Stomach (tissue), 19 donors: ENCODE measurements around the gene FKBP3. TPM values are rescaled to one million over a fixed set of nuclear protein-coding genes. Genes with fewer than 3 reads are reported as not detected.

ENCODE experiments used
- DNase-seq, 2 donors: peaks; one replicate each; pipeline versions ENCODE4 v3.0.0 to v3.0.0-alpha.2; 2013 to 2019
- H3K27ac ChIP-seq, 5 donors: fragments of 200-600 bp in 4 of 5; sonication (generic) in 4 of 5; one replicate each; pipeline ENCODE4 v1.5.1; 2013 to 2019; ENCODE audit warnings: mild to moderate bottlenecking in 1 of 5, moderate library complexity in 1 of 5
- H3K27me3 ChIP-seq, 3 donors: fragments of 200-600 bp; sonication (generic); one replicate each; pipeline ENCODE4 v1.5.1; 2017 to 2019; ENCODE audit warnings: mixed run types in 1 of 3
- H3K36me3 ChIP-seq, 4 donors: fragments of 200-600 bp; sonication (generic); 1 replicate in 3 of 4; 2 replicates in 1 of 4; pipeline ENCODE4 v1.5.1; 2016 to 2019
- H3K4me1 ChIP-seq, 4 donors: fragments of 200-600 bp; sonication (generic); one replicate each; pipeline ENCODE4 v1.5.1; 2016 to 2019
- H3K4me3 ChIP-seq, 4 donors: fragments of 200-600 bp; sonication (generic) in 3 of 4; one replicate each; pipeline ENCODE4 v1.5.1; 2016 to 2019; ENCODE audit warnings: mild to moderate bottlenecking in 1 of 4
- H3K9me3 ChIP-seq, 4 donors: fragments of 200-600 bp; sonication (generic); one replicate each; pipeline ENCODE4 v1.5.1; 2016 to 2019
- CTCF ChIP-seq, 7 experiments: fragments of 450-650 bp in 4 of 7; fragments of 200-600 bp in 3 of 7; sonication (generic) in 3 of 7; IDR thresholded peaks; one replicate each; pipeline ENCODE4 v1.5.1; 2016 to 2019; ENCODE audit warnings: antibody characterized with exemption in 7 of 7, control low read depth in 2 of 7, mild to moderate bottlenecking in 1 of 7
- EP300 ChIP-seq: sonication (generic); formaldehyde crosslinking; IDR thresholded peaks from one replicate; pipeline ENCODE4 v1.6.1; 2017; ENCODE audit warnings: antibody characterized with exemption
- POLR2A ChIP-seq, 4 donors: fragments of 450-650 bp; IDR thresholded peaks; one replicate each; pipeline ENCODE4 v1.6.1; 2016; ENCODE audit warnings: antibody characterized with exemption in 4 of 4, control low read depth in 2 of 4, mild to moderate bottlenecking in 1 of 4, moderate library complexity in 1 of 4
- POLR2AphosphoS5 ChIP-seq, 3 donors: sonication (generic); formaldehyde crosslinking; IDR thresholded peaks; one replicate each; pipeline ENCODE4 v1.6.1; 2016; ENCODE audit warnings: antibody characterized with exemption in 3 of 3
- whole genome bisulfite sequencing, 5 donors: extraction: QIAGEN DNeasy Blood & Tissue Kit in 3 of 5; methylation state at CpG; one replicate each; pipeline versions ENCODE4 v1.1.5 to v1.1.7; 2013 to 2018; 5-methylcytosine and 5-hydroxymethylcytosine counted together
- intact Hi-C: fragments of 100-400 bp; cut with DNase I; formaldehyde crosslinking; loops from one replicate; pipeline ENCODE4 v1.15.1; 2023; ENCODE audit warnings: low total_unique reads
- long read RNA-seq, 10 donors: transcript quantifications; one replicate each; lab custom pipeline, GENCODE V29; 2026
- polyA plus RNA-seq, 3 donors: library from polyadenylated mRNA; stranded (reverse); fragments of 200-250 nt; gene quantifications; one replicate each; pipeline ENCODE4 v1.2.3, GENCODE V29; 2013
- total RNA-seq, 5 donors: library from RNA; depleted of rRNA; stranded (reverse); fragments of >200 nt; gene quantifications; one replicate each; pipeline versions ENCODE4 v1.1.0 to v1.2.3, GENCODE V29; 2014 to 2016
- donor health status: healthy with polysubstance abuse.
- donor health status: Bipolar disorder and iron deficiency.
- donor health status: healthy.

Gene FKBP3
- total RNA-seq (10 to 100 TPM in 3 of 5 donors, 1 to 10 TPM in 1, under 1 TPM in 1; 0.58 to 43.3 (median 28.4) TPM), polyA plus RNA-seq (10 to 100 TPM; 66.3 to 81.3 (median 80.2) TPM)
- long read RNA-seq, donor 1, transcript FKBP3-202 (7 exons, 1,346 nt): major isoform, 8 of 13 reads
- long read RNA-seq, donor 1, partial matches to known transcripts: 5 of 13 reads
- long read RNA-seq, donor 1, other reads (novel, unspliced or antisense): 0 of 13 reads
- long read RNA-seq, donor 2, transcript FKBP3-202 (7 exons, 1,346 nt): major isoform, 21 of 31 reads
- long read RNA-seq, donor 2, partial matches to known transcripts: 7 of 31 reads
- long read RNA-seq, donor 2, other reads (novel, unspliced or antisense): 0 of 31 reads
- long read RNA-seq, donor 3, transcript FKBP3-202 (7 exons, 1,346 nt): major isoform, 20 of 31 reads
- long read RNA-seq, donor 3, partial matches to known transcripts: 11 of 31 reads
- long read RNA-seq, donor 3, other reads (novel, unspliced or antisense): 0 of 31 reads
- long read RNA-seq, donor 4, partial matches to known transcripts: 0 of 3 reads
- long read RNA-seq, donor 4, other reads (novel, unspliced or antisense): 0 of 3 reads
- long read RNA-seq, donor 5, transcript FKBP3-202 (7 exons, 1,346 nt): major isoform, 26 of 45 reads
- long read RNA-seq, donor 5, partial matches to known transcripts: 19 of 45 reads
- long read RNA-seq, donor 5, other reads (novel, unspliced or antisense): 0 of 45 reads
- long read RNA-seq, donor 6, transcript FKBP3-202 (7 exons, 1,346 nt): major isoform, 51 of 92 reads
- long read RNA-seq, donor 6, partial matches to known transcripts: 34 of 92 reads
- long read RNA-seq, donor 6, other reads (novel, unspliced or antisense): 5 of 92 reads
- long read RNA-seq, donor 7, transcript FKBP3-202 (7 exons, 1,346 nt): major isoform, 15 of 52 reads
- long read RNA-seq, donor 7, partial matches to known transcripts: 36 of 52 reads
- long read RNA-seq, donor 7, other reads (novel, unspliced or antisense): 0 of 52 reads
- long read RNA-seq, donor 8, transcript FKBP3-202 (7 exons, 1,346 nt): major isoform, 26 of 41 reads
- long read RNA-seq, donor 8, partial matches to known transcripts: 14 of 41 reads
- long read RNA-seq, donor 8, other reads (novel, unspliced or antisense): 0 of 41 reads
- long read RNA-seq, donor 9, transcript FKBP3-202 (7 exons, 1,346 nt): major isoform, 26 of 35 reads
- long read RNA-seq, donor 9, partial matches to known transcripts: 9 of 35 reads
- long read RNA-seq, donor 9, other reads (novel, unspliced or antisense): 0 of 35 reads
- long read RNA-seq, donor 10, transcript FKBP3-202 (7 exons, 1,346 nt): major isoform, 12 of 19 reads
- long read RNA-seq, donor 10, partial matches to known transcripts: 7 of 19 reads
- long read RNA-seq, donor 10, other reads (novel, unspliced or antisense): 0 of 19 reads

DNA sequence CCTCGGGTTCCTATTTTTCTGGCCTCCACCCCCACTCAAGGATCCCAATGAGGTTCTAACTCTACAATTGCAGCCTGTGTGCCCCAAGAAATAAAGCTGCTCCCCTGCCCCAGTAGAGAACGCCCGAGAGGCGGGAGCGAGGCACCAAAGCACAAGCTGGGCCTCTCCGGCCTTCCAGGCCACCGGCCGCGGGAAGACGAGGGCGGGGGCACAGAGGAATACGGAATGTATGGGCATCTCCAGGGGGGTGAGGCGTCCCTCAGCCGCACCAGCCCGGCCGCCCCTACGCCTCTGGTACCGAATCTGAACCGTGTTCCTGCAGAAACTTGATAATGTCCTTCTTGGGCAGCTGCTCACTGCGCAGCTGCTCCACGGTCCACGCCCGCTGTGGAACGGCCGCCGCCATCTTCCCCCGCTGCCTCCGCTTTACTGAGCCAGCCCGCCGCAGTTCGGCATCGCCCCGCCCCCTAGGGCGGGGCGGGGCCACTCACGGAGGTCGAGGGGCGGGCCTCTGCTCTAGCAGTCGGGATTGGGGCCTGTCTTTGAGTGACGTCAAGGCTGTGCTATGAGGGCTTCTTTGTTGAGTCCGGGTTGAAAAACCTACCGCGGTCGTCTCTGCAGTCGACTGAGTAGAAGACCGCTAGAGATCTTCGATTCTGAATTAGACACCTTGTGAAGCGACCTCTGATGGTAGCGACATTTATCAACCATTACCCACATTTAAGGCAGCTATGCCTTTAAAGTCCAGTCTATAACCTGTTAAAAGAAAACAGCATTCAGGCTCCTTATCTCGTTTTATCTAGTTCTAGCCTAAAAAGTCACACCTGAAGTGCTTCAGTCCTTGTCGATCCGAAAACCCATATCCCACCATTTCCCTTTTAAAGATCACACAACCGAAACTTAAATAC lies at the start of gene FKBP3:
Gene FKBP3, minus strand, starts transcription at position 431 of the 908 bp plus-strand sequence. Its CDS starts 25 bp downstream, at position 406.
- 0 to 1% (median 0%) methylated on average over 48 to 53 of the region's 53 CpGs for WGBS, 5 donors
- Histone ChIP-seq H3K27me3 (no peaks in the 10 kb centered on the region), H3K4me1 (peaks cover 19 to 73% (median 34%) of the 10 kb centered on the region in 4 donors), H3K27ac (peak within 1 kb of the TSS; percentile 78 to 91 (median 85)), H3K4me3 (peak within 1 kb of the TSS; percentile 59 to 86 (median 80)), H3K36me3 (peaks cover 0 to 4% (median 2%) of the 10 kb centered on the region in 4 donors), H3K9me3 (no peaks in the 10 kb centered on the region)
- peak; percentile 97 to 99 for DNase-seq
- intact Hi-C loops: loop anchor here (10.0 kb wide), 1 partner anchor 130 kb away; no protein-coding TSS in a partner anchor
- TF ChIP-seq CTCF (IDR thresholded peaks at IDR 0.05) (no peak), POLR2A (IDR thresholded peaks at IDR 0.05) (peak in 2 of 4 donors; percentile 67 to 75), EP300 (no peak), POLR2AphosphoS5 (IDR thresholded peaks at IDR 0.05) (peak; percentile 61 to 95 (median 93))

GRCh38 chr14:45181806-45182205 lies 47.5 kb upstream of the FKBP3 start:
- no peaks in the 10 kb centered on the region for H3K27me3 ChIP-seq
- H3K27ac ChIP-seq: no peak overlapping the region
- no peaks in the 10 kb centered on the region for H3K4me1 ChIP-seq
- intact Hi-C loops: no loop called here
- no peaks in the 10 kb centered on the region for H3K36me3 ChIP-seq
- DNase-seq: no peak
- WGBS, 5 donors: 50 to 64% (median 60%) methylated on average over 3 of the region's 3 CpGs
- no peak for TF ChIP-seq CTCF (IDR thresholded peaks at IDR 0.05)
- no peak for TF ChIP-seq EP300
- TF ChIP-seq POLR2A (IDR thresholded peaks at IDR 0.05): no peak
- no peak for TF ChIP-seq POLR2AphosphoS5 (IDR thresholded peaks at IDR 0.05)
- no peaks in the 10 kb centered on the region for H3K9me3 ChIP-seq
- H3K4me3 ChIP-seq: no peak overlapping the region

DNA sequence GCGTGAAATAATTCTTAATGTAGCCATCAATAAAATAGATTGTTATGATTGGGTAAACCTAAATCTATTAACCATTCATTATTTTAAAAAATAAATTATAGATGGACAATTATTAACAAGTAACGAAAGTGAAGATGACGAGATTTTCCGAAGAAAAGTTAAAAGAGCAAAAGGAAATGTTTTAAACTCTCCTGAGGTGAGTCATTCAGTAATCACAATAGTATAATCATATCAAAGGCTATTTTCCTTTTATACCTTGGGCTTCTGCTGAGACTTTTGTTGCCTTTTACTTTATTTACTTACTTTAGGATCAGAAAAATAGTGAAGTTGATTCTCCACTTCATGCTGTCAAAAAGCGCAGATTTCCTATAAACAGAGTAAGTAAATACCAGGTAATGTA lies 47.0 kb upstream of the FKBP3 start:
- no peak for DNase-seq
- H3K36me3 ChIP-seq: no peaks in the 10 kb centered on the region
- H3K9me3 ChIP-seq: no peaks in the 10 kb centered on the region
- H3K4me3 ChIP-seq: no peak overlapping the region
- H3K27ac ChIP-seq: no peak overlapping the region
- no peaks in the 10 kb centered on the region for H3K27me3 ChIP-seq
- no peak for TF ChIP-seq POLR2AphosphoS5 (IDR thresholded peaks at IDR 0.05)
- TF ChIP-seq POLR2A (IDR thresholded peaks at IDR 0.05): no peak
- TF ChIP-seq CTCF (IDR thresholded peaks at IDR 0.05): no peak
- no peak for TF ChIP-seq EP300
- intact Hi-C loops: no loop called here
- H3K4me1 ChIP-seq: no peaks in the 10 kb centered on the region
- WGBS, 5 donors: 77 to 85% (median 81%) methylated on average over 5 of the region's 5 CpGs
